Measurements from ENCODE around the gene RIC3.

- TF ChIP-seq CTCF (IDR thresholded peaks at IDR 0.05), result no peak
- TF ChIP-seq EP300 (IDR thresholded peaks at IDR 0.05), result no peak
- TF ChIP-seq POLR2AphosphoS5 (IDR thresholded peaks at IDR 0.05), result no peak
- no peak for TF ChIP-seq POLR2A (IDR thresholded peaks at IDR 0.05)
These were observed 81.1 kb downstream of the RIC3 start for GRCh38 chr11:8087756-8088155.
